PC-3 (cell line): ENCODE data around the gene GOLGA6L2. TPM values are rescaled to one million over a fixed set of nuclear protein-coding genes. Genes with fewer than 3 reads are reported as not detected.

Source experiments
- ATAC-seq: fragments of 200-7000 bp; cut with Tn5 transposase; 2 replicates; pipeline ENCODE4 v1.9.1; 2020; ENCODE audit warnings: mild to moderate bottlenecking, moderate library complexity
- BruUV-seq: library from RNA; stranded (reverse); fragments of 400-500 nt; replicated peaks from 2 replicates; lab custom pipeline; 2021; lab: Mats Ljungman, UMichigan
- CTCF ChIA-PET: fragments of 300-600 bp; sonication (Branson Sonifier 250); formaldehyde crosslinking; loops from one replicate; lab custom pipeline; 2022; ENCODE audit warnings: antibody characterized with exemption; lab: Charles Lee
- POLR2A ChIA-PET: fragments of 300-600 bp; sonication (Branson Sonifier 250); formaldehyde crosslinking; loops from one replicate; lab custom pipeline; 2022; ENCODE audit warnings: antibody characterized with exemption; ENCODE audit not compliant: unreplicated experiment; lab: Charles Lee
- DNase-seq: peaks from one replicate; pipeline ENCODE4 v3.0.0-alpha.2; 2015
- H2AFZ ChIP-seq: fragments of 300-600 bp; sonication (generic); 2 replicates; pipeline ENCODE4 v1.6.0; 2016; ENCODE audit warnings: antibody characterized with exemption, low read length
- H3F3A ChIP-seq: fragments of 300-600 bp; sonication (generic); one replicate; pipeline ENCODE4 v1.6.0; 2017; ENCODE audit warnings: antibody characterized with exemption, low read length, control low read depth, mild to moderate bottlenecking; ENCODE audit not compliant: unreplicated experiment
- H3K27ac ChIP-seq: fragments of 300-600 bp; sonication (generic); 2 replicates; pipeline ENCODE4 v1.5.1; 2016; ENCODE audit warnings: mild to moderate bottlenecking, low read length
- H3K27me3 ChIP-seq: fragments of 300-600 bp; sonication (generic); 2 replicates; pipeline ENCODE4 v1.6.1; 2016; ENCODE audit warnings: low read length, mixed read lengths
- H3K36me3 ChIP-seq: fragments of 300-600 bp; sonication (generic); 2 replicates; pipeline ENCODE4 v1.6.1; 2016; ENCODE audit warnings: low read depth, mixed run types, low read length, mixed read lengths
- H3K4me1 ChIP-seq: fragments of 300-600 bp; sonication (generic); 2 replicates; pipeline ENCODE4 v1.5.1; 2016; ENCODE audit warnings: low read length; ENCODE audit not compliant: insufficient read depth
- H3K4me2 ChIP-seq: fragments of 300-600 bp; sonication (generic); 2 replicates; pipeline ENCODE4 v1.6.0; 2016; ENCODE audit warnings: low read length
- H3K4me3 ChIP-seq: fragments of 300-600 bp; sonication (generic); 2 replicates; pipeline ENCODE4 v1.5.1; 2016; ENCODE audit warnings: mild to moderate bottlenecking, low read length, mixed read lengths
- H3K79me2 ChIP-seq: fragments of 300-600 bp; sonication (generic); 2 replicates; pipeline ENCODE4 v1.6.1; 2017; ENCODE audit warnings: low read length, mixed read lengths
- H3K9ac ChIP-seq: fragments of 300-600 bp; sonication (generic); 2 replicates; pipeline ENCODE4 v1.6.0; 2016; ENCODE audit warnings: mild to moderate bottlenecking, low read length
- H3K9me2 ChIP-seq: fragments of 300-600 bp; sonication (generic); replicated peaks from 2 replicates; pipeline ENCODE4 v1.6.1; 2016; ENCODE audit warnings: mixed run types, low read length, mixed read lengths
- H3K9me3 ChIP-seq: fragments of 300-600 bp; sonication (generic); 2 replicates; pipeline ENCODE4 v1.6.1; 2016; ENCODE audit warnings: low read length, mixed read lengths
- H4K20me1 ChIP-seq: fragments of 300-600 bp; sonication (generic); 2 replicates; pipeline ENCODE4 v1.6.1; 2016; ENCODE audit warnings: low read length, mixed read lengths
- CTCF ChIP-seq: fragments of 300-600 bp; sonication (generic); conservative IDR thresholded peaks from 2 replicates; pipeline ENCODE4 v1.5.1; 2017; ENCODE audit warnings: antibody characterized with exemption, low read depth, mild to moderate bottlenecking, low read length
- EZH2 ChIP-seq: fragments of 300-600 bp; sonication (generic); IDR thresholded peaks from one replicate; pipeline ENCODE4 v1.6.1; 2017; ENCODE audit warnings: antibody characterized with exemption, mild to moderate bottlenecking, low read length; ENCODE audit not compliant: unreplicated experiment
- EZH2phosphoT487 ChIP-seq: fragments of 300-600 bp; sonication (generic); IDR thresholded peaks from 2 replicates; pipeline ENCODE4 v1.6.1; 2018; ENCODE audit warnings: mild to moderate bottlenecking, antibody characterized with exemption, low read length, borderline replicate concordance
- intact Hi-C: fragments of 100-400 bp; cut with micrococcal nuclease; formaldehyde crosslinking; loops from 2 replicates; pipeline ENCODE4 v1.9.0; 2023
- total RNA-seq: library from RNA; depleted of rRNA; stranded (reverse); fragments of >200 nt; gene quantifications from 2 replicates; pipeline ENCODE4 v1.2.3, GENCODE V29; 2014

Gene GOLGA6L2
- total RNA-seq, 1 experiment from 2014 or later = not detected

- Histone ChIP-seq H3K9me2 (no peaks in the 10 kb centered on the region), H4K20me1 (no peaks in the 10 kb centered on the region), H3K27ac (no peak overlapping the region), H3K36me3 (no peaks in the 10 kb centered on the region), H2AFZ (no peak overlapping the region), H3K4me1 (no peaks in the 10 kb centered on the region), H3K4me2 (no peak overlapping the region), H3F3A (no peaks in the 10 kb centered on the region), H3K27me3 (peaks cover 15% of the 10 kb centered on the region; the same call in 1 of the 2 replicates), H3K9ac (no peak overlapping the region), H3K9me3 (no peaks in the 10 kb centered on the region), H3K4me3 (no peak overlapping the region), H3K79me2 (no peaks in the 10 kb centered on the region)
- intact Hi-C loops = no loop called here
- CTCF ChIA-PET = no interaction called here
- ATAC-seq = no peak
- POLR2A ChIA-PET = no interaction called here
- BruUV-seq = no TSS peak
- no peak for DNase-seq
- TF ChIP-seq CTCF = no peak
- TF ChIP-seq EZH2phosphoT487 = no peak
- TF ChIP-seq EZH2 = no peak
Observed at GRCh38 chr15:23446215-23447106, 582 bp downstream of the GOLGA6L2 start.

GRCh38 chr15:23444269-23444668 lies 2.8 kb downstream of the GOLGA6L2 start:
- no peaks in the 10 kb centered on the region for H4K20me1 ChIP-seq
- TF ChIP-seq EZH2phosphoT487 (no peak), EZH2 (no peak), CTCF (no peak)
- H3K4me3 ChIP-seq = no peak overlapping the region
- H3K4me2 ChIP-seq = no peak overlapping the region
- H3K79me2 ChIP-seq = no peaks in the 10 kb centered on the region
- H3K9ac ChIP-seq = no peak overlapping the region
- no peaks in the 10 kb centered on the region for H3K9me3 ChIP-seq
- peaks cover 21% of the 10 kb centered on the region; the same call in 1 of the 2 replicates for H3K27me3 ChIP-seq
- DNase-seq = no peak
- CTCF ChIA-PET = no interaction called here
- no peak overlapping the region for H3K27ac ChIP-seq
- no peaks in the 10 kb centered on the region for H3F3A ChIP-seq
- H3K9me2 ChIP-seq = no peaks in the 10 kb centered on the region
- BruUV-seq = no TSS peak
- ATAC-seq = no peak
- intact Hi-C loops = no loop called here
- no peak overlapping the region for H2AFZ ChIP-seq
- no peaks in the 10 kb centered on the region for H3K4me1 ChIP-seq
- no peaks in the 10 kb centered on the region for H3K36me3 ChIP-seq
- POLR2A ChIA-PET = no interaction called here

DNA sequence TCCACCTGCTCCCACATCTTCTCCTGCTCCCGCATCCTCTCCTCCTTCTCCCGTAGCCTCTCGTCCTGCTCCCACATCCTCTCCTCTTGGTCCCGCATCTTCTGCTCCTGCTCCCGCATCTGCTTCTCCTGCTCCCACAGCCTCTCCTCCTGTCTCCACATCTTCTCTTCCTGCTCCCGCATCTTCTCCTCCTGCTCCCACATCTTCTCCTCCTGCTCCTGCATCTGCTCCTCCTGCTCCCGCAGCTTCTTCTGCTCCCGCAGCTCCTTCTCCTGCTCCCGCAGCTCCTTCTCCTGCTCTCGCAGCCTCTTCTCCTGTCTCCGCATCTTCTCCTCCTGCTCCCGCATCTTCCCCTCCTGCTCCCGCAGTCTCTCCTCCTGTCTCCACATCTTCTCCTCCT lies 5.8 kb downstream of the GOLGA6L2 start:
- DNase-seq (no peak), ATAC-seq (no peak)
- Histone ChIP-seq H3K27me3 (peaks cover 18% of the 10 kb centered on the region; the same call in 1 of the 2 replicates), H2AFZ (no peak overlapping the region), H4K20me1 (no peaks in the 10 kb centered on the region), H3K4me3 (no peak overlapping the region), H3K4me2 (no peak overlapping the region), H3K36me3 (no peaks in the 10 kb centered on the region), H3K4me1 (no peaks in the 10 kb centered on the region), H3K9ac (no peak overlapping the region), H3K79me2 (no peaks in the 10 kb centered on the region), H3K9me2 (no peaks in the 10 kb centered on the region), H3K27ac (no peak overlapping the region), H3K9me3 (no peaks in the 10 kb centered on the region), H3F3A (no peaks in the 10 kb centered on the region)
- no peak for TF ChIP-seq EZH2
- no peak for TF ChIP-seq CTCF
- no peak for TF ChIP-seq EZH2phosphoT487
- no TSS peak for BruUV-seq
- intact Hi-C loops = no loop called here
- ChIA-PET POLR2A (no interaction called here), CTCF (no interaction called here)
